HG02970 (cell line): ENCODE data around the gene ITGB1.
"Not testable (repeated sequence)": the region's sequence is repeated elsewhere in the genome, so short reads cannot be mapped to it uniquely, and the experiment has no call there.

Source experiments
- ATAC-seq: cut with Tn5 transposase; IDR thresholded peaks from one replicate; pipeline ENCODE4 v1.9.1; 2021; ENCODE audit warnings: mild to moderate bottlenecking, moderate library complexity, moderate number of reproducible peaks; ENCODE audit not compliant: unreplicated experiment, low FRiP score

The ITGB1 gene

DNA sequence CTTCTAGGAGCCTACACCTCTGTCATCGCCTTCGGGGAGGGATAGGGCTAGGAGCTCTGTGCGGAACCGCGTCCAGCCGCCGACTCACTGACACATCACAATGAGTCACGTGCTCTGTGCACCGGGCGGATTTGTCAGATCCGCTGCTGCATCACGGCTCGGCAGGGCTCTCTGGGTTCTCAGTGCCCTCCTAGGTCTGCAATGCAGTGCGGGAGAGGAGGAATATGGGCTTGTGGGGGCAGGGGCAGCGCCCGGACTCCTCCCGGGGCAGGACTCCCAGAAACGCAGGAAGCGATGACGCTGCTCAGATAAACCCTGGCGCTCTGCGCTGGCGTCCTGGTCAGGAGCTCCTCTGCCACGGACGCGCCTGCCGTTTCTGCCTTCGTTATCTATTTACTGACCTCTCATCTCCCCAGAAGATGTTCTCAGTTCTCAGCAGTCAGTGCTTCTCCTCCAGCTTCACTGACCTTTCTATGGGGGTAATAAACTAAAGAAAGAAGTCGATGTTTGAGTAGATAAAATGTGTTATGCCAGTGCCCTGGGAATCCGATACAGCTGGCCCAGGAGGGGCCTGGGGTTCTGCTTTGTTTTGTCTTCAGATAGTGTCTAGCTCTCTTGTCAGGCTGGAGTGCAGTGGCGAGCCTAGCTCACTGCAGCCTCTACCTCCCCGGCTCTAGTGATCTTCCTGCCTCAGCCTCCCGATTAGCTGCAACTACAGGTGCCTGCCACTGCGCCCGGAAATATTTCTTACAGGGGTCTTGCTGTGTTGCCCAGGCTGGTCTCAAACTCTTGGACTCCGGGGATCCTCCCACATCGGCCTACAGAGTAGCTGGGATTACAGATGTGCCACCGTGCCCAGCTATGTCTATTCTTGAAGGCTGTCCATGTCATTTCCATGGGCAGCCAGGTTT is 22.8 kb upstream of the ITGB1 start:
- peak; percentile 95 for ATAC-seq

DNA sequence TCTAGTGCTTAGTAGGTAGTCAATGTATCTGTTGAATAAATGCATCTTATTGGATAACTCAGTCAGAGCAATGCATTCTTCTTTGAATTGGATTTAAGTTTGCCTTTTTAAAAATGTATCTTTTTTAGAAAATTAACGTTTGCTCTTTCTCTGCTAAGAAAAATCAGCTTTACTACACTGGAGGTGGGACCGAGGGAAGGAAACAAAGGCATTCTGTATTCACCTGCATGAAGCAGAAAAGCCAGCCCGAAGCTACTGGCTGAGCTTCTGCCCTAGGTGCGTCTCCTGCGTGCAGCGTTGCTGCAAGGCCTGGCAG is 22.2 kb upstream of the ITGB1 start:
- no peak for ATAC-seq

DNA sequence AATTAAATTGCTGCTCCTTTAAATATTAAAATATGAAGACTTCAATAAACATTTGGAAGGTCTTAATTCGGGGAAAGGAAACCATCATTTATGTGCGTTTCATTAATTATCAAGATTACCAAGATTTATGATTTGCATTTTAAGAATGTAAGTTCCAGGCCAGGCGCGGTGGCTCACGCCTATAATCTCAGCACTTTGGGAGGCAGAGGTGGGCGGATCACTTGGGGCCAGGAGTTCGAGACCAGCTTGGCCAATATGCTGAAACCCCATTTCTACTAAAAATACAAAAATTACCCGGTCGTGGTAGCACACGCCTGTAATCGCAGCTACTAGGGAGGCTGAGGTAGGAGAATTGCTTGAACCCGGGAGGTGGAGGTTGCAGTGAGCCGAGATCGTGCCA is 21.7 kb upstream of the ITGB1 start:
- ATAC-seq, result not testable (repeated sequence)

DNA sequence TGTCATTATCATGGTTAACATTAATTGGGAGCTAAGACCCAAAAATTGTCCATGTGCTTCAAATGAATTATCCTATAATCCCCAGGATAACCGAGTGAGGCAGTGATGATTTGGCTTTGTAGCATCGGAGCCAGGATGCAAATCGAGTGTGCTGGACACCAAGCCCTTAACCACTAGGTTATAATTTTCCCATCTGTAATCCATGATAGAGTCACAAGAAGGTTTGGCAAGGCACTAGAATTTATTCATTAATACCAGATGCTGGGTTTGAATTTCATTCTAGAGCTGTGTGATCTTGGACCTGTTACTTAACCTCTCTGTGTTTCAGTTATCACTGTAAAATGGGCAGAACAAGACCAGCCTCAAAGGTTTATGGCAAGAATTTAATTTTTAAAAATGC is 21.0 kb upstream of the ITGB1 start:
- no peak for ATAC-seq

DNA sequence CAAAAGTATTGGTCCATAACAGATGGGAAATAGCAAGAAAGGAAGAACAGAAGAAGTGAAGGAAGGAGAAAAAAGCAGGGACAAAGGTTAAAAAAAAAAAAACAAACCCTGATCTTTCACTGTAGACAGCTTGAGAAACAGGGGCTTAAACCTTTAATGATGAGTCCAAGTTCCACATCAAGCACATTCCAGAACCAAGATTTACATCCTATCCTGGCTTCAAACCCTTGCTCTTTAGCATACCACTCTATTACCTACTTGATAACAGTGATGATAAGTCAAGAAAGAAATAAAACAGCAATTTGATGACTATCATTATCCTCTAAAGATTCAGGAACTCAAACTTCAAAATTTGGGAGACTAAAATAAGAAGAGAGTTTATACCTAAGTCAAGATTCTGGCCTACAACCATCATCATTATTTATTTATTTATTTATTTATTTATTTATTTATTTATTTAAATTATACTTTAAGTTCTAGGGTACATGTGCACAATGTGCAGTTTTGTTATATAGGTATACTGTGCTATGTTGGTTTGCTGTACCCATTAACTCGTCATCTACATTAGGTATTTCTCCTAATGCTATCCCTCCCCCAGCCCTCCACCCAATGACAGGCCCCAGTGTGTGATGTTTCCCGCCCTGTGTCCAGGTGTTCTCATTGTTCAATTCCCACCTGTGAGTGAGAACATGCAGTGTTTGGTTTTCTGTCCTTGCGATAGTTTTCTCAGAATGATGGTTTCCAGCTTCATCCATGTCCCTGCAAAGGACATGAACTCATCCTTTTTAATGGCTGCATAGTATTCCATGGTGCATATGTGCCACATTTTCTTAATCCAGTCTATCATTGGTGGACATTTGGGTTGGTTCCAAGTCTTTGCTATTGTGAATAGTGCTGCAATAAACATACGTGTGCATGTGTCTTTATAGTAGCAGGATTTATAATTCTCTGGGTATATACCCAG is 20.1 kb upstream of the ITGB1 start:
- ATAC-seq, result not testable (repeated sequence)

GRCh38 chr10:32976338-32976737 is 18.3 kb upstream of the ITGB1 start:
- ATAC-seq, result no peak

DNA sequence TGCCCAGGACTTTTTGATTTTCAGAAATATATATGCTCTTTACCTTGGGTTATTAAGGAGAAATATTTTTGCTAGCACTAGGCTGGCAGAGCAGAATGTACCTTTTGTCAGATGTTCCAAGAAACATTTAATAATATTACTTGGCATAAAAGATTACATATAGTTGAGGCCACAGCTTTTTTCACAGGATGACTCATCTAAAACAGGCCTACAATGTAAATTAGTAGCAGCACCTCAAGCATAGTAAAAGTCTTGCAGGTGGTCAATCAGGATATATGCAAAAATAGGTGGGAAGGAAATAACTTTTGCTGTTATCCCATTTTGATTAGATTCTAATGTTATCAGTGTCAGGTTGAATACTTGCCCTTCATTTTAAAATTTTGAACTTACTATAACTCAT is 14.9 kb upstream of the ITGB1 start:
- ATAC-seq, result no peak

DNA sequence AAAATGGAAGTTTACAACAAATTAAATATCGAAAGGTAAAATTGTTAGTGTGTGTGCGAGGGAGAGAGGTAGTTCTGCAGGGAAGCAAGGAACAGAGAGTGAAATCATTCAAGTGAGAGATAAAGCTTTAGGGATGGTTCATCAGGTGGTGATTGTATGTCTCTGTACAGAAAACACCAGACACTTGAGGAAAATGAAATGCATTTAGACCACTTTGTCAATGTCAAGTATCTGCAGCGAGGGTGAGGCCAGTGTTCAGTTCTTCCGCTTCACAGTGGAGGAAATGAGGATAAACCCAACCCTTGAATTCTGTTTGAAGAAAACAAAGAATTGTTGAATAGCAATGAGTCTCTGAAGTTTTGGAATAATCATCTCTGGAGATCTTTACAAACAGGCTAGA is 14.4 kb upstream of the ITGB1 start:
- no peak for ATAC-seq

DNA sequence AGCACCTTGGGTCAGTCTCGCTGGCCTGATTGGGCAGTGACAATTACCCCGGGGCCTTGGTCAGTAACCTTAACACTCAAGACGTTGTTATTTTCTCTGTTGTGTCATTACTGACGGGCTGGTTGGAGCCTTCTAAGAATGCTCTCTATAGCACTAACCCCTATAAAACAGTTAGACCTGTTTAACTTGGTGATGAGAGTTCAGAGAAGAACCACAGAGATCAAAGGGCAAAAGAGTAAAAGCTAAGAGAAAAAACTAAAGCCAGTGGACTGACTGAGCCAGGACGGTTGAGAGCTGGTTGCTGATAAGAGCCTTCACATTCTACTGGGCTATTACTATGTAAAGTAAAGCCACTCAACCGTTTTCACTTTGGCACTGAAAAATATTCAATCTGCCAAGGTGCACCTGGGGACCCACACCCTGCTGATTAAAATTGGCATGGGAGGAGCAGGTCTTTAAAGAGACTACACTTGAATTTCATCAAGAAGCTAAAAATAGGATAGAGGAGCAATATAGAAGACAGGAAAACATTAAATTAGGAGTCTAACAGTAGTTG is 13.6 kb upstream of the ITGB1 start:
- no peak for ATAC-seq

GRCh38 chr10:32970910-32971309 is 12.9 kb upstream of the ITGB1 start:
- ATAC-seq, result no peak

DNA sequence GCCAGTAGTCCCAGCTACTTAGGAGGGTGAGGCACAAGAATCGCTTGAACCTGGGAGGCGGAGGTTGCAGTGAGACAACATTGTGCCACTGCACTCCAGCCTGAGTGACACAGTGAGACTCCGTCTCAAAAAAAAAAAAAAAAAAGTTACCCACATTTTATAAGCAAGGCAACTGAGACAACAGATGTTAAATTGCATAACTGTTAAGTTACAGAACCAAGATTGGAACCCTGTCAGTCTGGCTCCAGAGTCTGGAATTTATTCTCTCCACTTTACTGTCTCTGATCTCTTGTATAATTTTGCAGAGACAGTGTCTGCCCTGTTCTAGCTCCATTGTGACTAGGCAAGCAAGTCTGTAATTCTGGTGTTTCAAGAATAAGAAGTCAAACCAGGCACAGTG is 6.2 kb upstream of the ITGB1 start:
- ATAC-seq, result no peak

GRCh38 chr10:32963096-32963495 is 5.1 kb upstream of the ITGB1 start:
- ATAC-seq, result no peak

GRCh38 chr10:32962521-32962920 is 4.5 kb upstream of the ITGB1 start:
- no peak for ATAC-seq

DNA sequence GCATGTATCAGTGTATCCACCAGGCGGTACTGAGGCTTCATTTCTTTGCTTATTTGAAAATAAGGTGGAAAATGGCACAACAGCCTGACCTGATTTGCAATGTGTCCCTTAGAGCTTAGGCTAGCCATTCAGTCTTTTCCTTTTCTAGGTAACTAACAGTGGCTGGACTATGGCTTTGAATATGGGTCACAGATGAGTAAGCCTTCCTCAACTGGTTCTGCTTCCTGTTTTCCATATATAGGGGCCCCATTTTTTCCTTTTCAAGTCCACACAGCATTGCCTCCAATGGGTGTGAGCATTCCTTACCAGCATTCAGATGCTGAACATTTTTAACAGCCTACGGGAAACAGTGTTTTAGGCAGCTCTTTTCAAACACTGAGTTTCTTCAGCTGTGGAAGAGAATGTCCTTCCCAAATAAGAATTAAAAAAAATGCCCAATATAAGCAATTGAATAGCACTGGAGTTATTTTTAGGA is 3.9 kb upstream of the ITGB1 start:
- ATAC-seq, result no peak

GRCh38 chr10:32961343-32961894 is 3.4 kb upstream of the ITGB1 start:
- ATAC-seq, result no peak

GRCh38 chr10:32960022-32960421 is 2.0 kb upstream of the ITGB1 start:
- no peak for ATAC-seq

DNA sequence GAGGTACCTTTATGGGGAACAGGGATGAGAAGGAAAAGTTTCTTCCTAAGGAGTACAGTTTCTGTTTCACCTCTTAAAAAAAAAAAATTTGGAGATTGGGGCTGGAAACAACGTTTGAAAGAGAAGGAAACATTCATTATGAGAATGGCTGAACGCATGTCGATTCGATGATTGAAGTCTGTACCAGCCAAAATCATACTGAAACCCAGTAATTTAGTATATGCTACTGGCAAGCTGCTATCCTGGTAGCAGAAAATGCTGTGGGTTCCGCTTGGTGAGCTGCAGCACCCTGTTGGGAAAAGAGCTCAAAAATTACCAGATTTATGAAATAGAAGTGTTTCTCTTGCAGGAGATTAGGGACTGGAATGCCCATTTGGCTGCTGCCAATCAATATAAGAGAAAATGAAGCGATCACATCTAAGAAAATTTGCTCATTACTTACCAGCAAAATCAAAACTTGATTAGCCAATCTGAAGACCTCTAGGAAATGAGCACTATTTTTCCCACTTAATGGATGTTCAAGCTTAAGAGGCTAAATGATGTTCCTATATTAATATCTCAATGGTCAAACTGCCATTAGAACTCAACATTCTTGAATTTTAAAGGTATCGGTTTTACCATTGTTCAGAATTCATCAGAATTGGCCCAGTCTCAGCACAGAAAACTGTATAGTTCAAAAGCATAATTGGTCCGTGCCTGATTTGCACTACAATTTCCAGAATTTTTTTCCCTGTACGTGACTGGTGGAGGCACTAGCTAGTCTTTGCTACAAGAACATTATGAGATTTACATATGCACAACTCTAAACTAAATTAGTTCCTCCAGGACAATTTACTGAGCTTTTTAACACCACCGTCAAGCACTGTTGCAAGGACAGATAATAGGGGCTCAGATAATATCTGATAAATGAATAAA is 1.2 kb upstream of the ITGB1 start:
- ATAC-seq, result no peak

GRCh38 chr10:32957341-32958084 is 517 bp downstream of the ITGB1 start:
- peak; percentile 23 for ATAC-seq
